ENCODE measurements around the gene CRTC2. TPM values are rescaled to one million over a fixed set of nuclear protein-coding genes. Genes with fewer than 3 reads are reported as not detected.

CRTC2 gene
- total RNA-seq, 1 donor from 2014 or later, result 2.4 TPM

- no peak for FAIRE-seq
- no peak for DNase-seq (ENCODE audit: low spot score in 2 of 2)
These were observed 18.4 kb upstream of the CRTC2 start for GRCh38 chr1:153976819-153977249.

- DNase-seq (ENCODE audit: low spot score in 2 of 2) (no peak), FAIRE-seq (no peak)
These were observed 15.1 kb upstream of the CRTC2 start for GRCh38 chr1:153973525-153973924.

- DNase-seq (ENCODE audit: low spot score in 2 of 2), result no peak
- no peak for FAIRE-seq
These were observed 14.7 kb upstream of the CRTC2 start for GRCh38 chr1:153973071-153973470.

GRCh38 chr1:153970346-153970745 lies 11.9 kb upstream of the CRTC2 start:
- FAIRE-seq, result no peak
- DNase-seq (ENCODE audit: low spot score in 2 of 2), result no peak

GRCh38 chr1:153968972-153969371 lies 10.6 kb upstream of the CRTC2 start:
- DNase-seq (ENCODE audit: low spot score in 2 of 2) (no peak), FAIRE-seq (no peak)

- FAIRE-seq, result no peak
- no peak for DNase-seq (ENCODE audit: low spot score in 2 of 2)
These were observed 10.0 kb upstream of the CRTC2 start for GRCh38 chr1:153968408-153968807.

- no peak for DNase-seq (ENCODE audit: low spot score in 2 of 2)
These were observed 9.6 kb upstream of the CRTC2 start for GRCh38 chr1:153968000-153968363.

GRCh38 chr1:153967107-153967999 lies 8.9 kb upstream of the CRTC2 start, which contains the start of gene CREB3L4:
TSS of gene CREB3L4 (plus strand) at chr1:153967902. CDS start at chr1:153968526, 624 bp downstream.
- FAIRE-seq (no peak), DNase-seq (ENCODE audit: low spot score in 2 of 2) (peak; percentile 80 to 89)

More at GRCh38 chr1:153968000-153968363, 9.6 kb upstream of the CRTC2 start:
- FAIRE-seq, result no peak

GRCh38 chr1:153963850-153964331 lies 5.5 kb upstream of the CRTC2 start:
- FAIRE-seq, result no peak
- no peak for DNase-seq (ENCODE audit: low spot score in 2 of 2)

- peak; percentile 89 to 95 for DNase-seq (ENCODE audit: low spot score in 2 of 2)
- no peak for FAIRE-seq
These were observed 4.8 kb upstream of the CRTC2 start, which contains the start of gene SLC39A1 for GRCh38 chr1:153963030-153963849. TSS of gene SLC39A1 (minus strand) at chr1:153963537. CDS start at chr1:153962715, 822 bp downstream.

- FAIRE-seq, result no peak
- DNase-seq (ENCODE audit: low spot score in 2 of 2), result no peak
These were observed 3.9 kb upstream of the CRTC2 start for GRCh38 chr1:153962088-153963029.

- FAIRE-seq, result no peak
These were observed 3.0 kb upstream of the CRTC2 start for GRCh38 chr1:153961421-153961820.

GRCh38 chr1:153960206-153960605 lies 1.8 kb upstream of the CRTC2 start:
- FAIRE-seq, result no peak
- no peak for DNase-seq (ENCODE audit: low spot score in 2 of 2)

More at GRCh38 chr1:153961421-153961820, 3.0 kb upstream of the CRTC2 start:
- DNase-seq (ENCODE audit: low spot score in 2 of 2), result no peak

GRCh38 chr1:153959454-153959853 lies 1.0 kb upstream of the CRTC2 start:
- no peak for FAIRE-seq

GRCh38 chr1:153958961-153959260 lies 499 bp upstream of the CRTC2 start:
- FAIRE-seq (no peak), DNase-seq (ENCODE audit: low spot score in 2 of 2) (no peak)

More at GRCh38 chr1:153959454-153959853, 1.0 kb upstream of the CRTC2 start:
- DNase-seq (ENCODE audit: low spot score in 2 of 2), result no peak

GRCh38 chr1:153957744-153958110 lies 685 bp downstream of the CRTC2 start:
- DNase-seq (ENCODE audit: low spot score in 2 of 2) (no peak), FAIRE-seq (no peak)

GRCh38 chr1:153956997-153957715 lies 1.3 kb downstream of the CRTC2 start:
- no peak for DNase-seq (ENCODE audit: low spot score in 2 of 2)
- FAIRE-seq, result no peak

- DNase-seq (ENCODE audit: low spot score in 2 of 2) (no peak), FAIRE-seq (no peak)
These were observed 3.6 kb downstream of the CRTC2 start for GRCh38 chr1:153954826-153955225.

- DNase-seq (ENCODE audit: low spot score in 2 of 2) (no peak), FAIRE-seq (no peak)
These were observed 4.5 kb downstream of the CRTC2 start for GRCh38 chr1:153953859-153954365.
